AG04450 (cell line): ENCODE measurements around the gene TTC23. TPM values are rescaled to one million over a fixed set of nuclear protein-coding genes. Genes with fewer than 3 reads are reported as not detected.

Source experiments
- CTCF ChIA-PET: fragments of 300-600, 350-600 bp; formaldehyde crosslinking; extraction: SDS; loops from one replicate; lab custom pipeline; 2022; ENCODE audit warnings: antibody characterized with exemption, inconsistent platforms; lab: Charles Lee
- POLR2A ChIA-PET: fragments of 350-600 bp; formaldehyde crosslinking; extraction: SDS; loops from one replicate; lab custom pipeline; 2021; ENCODE audit warnings: antibody characterized with exemption, inconsistent platforms; lab: Yijun Ruan, JAX
- DNase-seq: peaks from one replicate; pipeline ENCODE4 v3.0.0-alpha.2; 2011; ENCODE audit warnings: low read depth, low spot score
- H3K27ac ChIP-seq: one replicate; pipeline ENCODE4 v1.5.1; 2012; ENCODE audit warnings: low read depth, low read length, control low read depth
- H3K27me3 ChIP-seq: one replicate; pipeline ENCODE4 v1.6.0; 2012; ENCODE audit warnings: low read length; ENCODE audit not compliant: control insufficient read depth, insufficient read depth
- H3K4me3 ChIP-seq: 2 replicates; pipeline ENCODE4 v1.5.1; 2011; ENCODE audit warnings: mild to moderate bottlenecking, low read depth, low read length, control low read depth
- H3K9me3 ChIP-seq: 2 replicates; pipeline ENCODE4 v1.5.1; 2012; ENCODE audit warnings: low read length; ENCODE audit not compliant: control insufficient read depth, insufficient read depth
- polyA plus RNA-seq: library from polyadenylated mRNA; depleted of rRNA; stranded (reverse); fragments of >200 nt; gene quantifications from 2 replicates; pipeline ENCODE4 v1.2.3, GENCODE V29; 2011
- TF ChIP-seq, protein P1 (sequence below): IDR thresholded peaks from 2 replicates; pipeline ENCODE4 v1.5.1; 2011; ENCODE audit warnings: low read depth, low read length, control low read depth, inconsistent platforms

The TTC23 gene
- polyA plus RNA-seq, 1 experiment, result 7.2 TPM

GRCh38 chr15:99151156-99151555, 98.2 kb downstream of the TTC23 start:
- H3K9me3 ChIP-seq, result no peaks in the 10 kb centered on the region
- POLR2A ChIA-PET, result no interaction called here

GRCh38 chr15:99149366-99149765, 100.0 kb downstream of the TTC23 start:
- POLR2A ChIA-PET, result no interaction called here

More at GRCh38 chr15:99151156-99151555, 98.2 kb downstream of the TTC23 start:
- Histone ChIP-seq H3K27ac (no peak overlapping the region), H3K27me3 (no peaks in the 10 kb centered on the region), H3K4me3 (no peak overlapping the region)
- TF ChIP-seq, protein P1, sequence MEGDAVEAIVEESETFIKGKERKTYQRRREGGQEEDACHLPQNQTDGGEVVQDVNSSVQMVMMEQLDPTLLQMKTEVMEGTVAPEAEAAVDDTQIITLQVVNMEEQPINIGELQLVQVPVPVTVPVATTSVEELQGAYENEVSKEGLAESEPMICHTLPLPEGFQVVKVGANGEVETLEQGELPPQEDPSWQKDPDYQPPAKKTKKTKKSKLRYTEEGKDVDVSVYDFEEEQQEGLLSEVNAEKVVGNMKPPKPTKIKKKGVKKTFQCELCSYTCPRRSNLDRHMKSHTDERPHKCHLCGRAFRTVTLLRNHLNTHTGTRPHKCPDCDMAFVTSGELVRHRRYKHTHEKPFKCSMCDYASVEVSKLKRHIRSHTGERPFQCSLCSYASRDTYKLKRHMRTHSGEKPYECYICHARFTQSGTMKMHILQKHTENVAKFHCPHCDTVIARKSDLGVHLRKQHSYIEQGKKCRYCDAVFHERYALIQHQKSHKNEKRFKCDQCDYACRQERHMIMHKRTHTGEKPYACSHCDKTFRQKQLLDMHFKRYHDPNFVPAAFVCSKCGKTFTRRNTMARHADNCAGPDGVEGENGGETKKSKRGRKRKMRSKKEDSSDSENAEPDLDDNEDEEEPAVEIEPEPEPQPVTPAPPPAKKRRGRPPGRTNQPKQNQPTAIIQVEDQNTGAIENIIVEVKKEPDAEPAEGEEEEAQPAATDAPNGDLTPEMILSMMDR, result no peak
- CTCF ChIA-PET, result no interaction called here
- no peak for DNase-seq

DNA sequence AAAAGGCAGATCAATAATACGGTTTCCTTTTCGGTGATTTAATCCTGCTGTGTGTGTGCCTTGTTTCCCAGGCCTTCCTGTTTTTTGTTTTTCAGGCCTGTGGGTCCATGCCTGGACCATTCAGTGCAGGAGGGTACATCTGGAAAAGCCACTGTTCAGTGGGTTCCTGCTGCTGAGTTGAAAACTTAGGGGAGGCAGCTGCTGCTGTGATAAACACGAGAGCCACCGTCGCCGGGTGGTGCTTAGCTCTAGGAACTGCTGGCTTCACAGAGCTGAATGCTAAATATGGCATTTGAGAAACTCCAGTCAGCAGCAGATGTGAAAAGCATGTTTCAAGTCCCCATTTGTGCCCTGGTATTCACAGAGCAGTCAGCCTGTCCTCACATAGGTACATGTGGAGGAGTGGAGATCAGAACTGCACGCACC, 100.5 kb downstream of the TTC23 start:
- ChIA-PET CTCF (no interaction called here), POLR2A (no interaction called here)
- no peak for DNase-seq
- Histone ChIP-seq H3K27me3 (no peaks in the 10 kb centered on the region), H3K9me3 (no peaks in the 10 kb centered on the region), H3K27ac (no peak overlapping the region), H3K4me3 (no peak overlapping the region)
- TF ChIP-seq, protein P1, result no peak

More at GRCh38 chr15:99149366-99149765, 100.0 kb downstream of the TTC23 start:
- CTCF ChIA-PET, result no interaction called here
- H3K9me3 ChIP-seq, result no peaks in the 10 kb centered on the region
- TF ChIP-seq, protein P1, result no peak
- no peaks in the 10 kb centered on the region for H3K27me3 ChIP-seq
- no peak for DNase-seq
- no peak overlapping the region for H3K27ac ChIP-seq
- no peak overlapping the region for H3K4me3 ChIP-seq

DNA sequence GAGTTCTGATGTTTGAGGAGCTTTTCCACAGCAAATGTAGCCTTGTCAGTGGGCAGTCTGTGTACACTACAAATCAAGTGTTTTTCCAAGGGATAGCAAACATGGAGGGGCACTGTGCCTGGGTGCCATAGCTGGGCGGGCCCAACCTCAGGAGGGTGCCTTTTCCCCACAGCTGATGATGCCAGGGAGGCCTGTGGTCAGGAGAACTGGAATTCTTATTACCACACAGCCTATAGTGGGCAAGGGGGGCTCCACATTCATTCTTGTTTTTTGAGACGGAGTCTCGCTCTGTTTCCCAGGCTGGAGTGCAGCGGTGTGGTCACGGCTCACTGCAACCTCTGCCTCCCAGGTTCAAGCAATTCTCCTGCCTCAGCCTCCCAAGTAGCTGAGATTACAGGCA, 102.7 kb downstream of the TTC23 start:
- Histone ChIP-seq H3K9me3 (no peaks in the 10 kb centered on the region), H3K27me3 (no peaks in the 10 kb centered on the region), H3K27ac (no peak overlapping the region), H3K4me3 (no peak overlapping the region)
- DNase-seq, result no peak
- TF ChIP-seq, protein P1, result no peak
- ChIA-PET POLR2A (no interaction called here), CTCF (no interaction called here)

GRCh38 chr15:99145778-99146177, 103.6 kb downstream of the TTC23 start:
- TF ChIP-seq, protein P1, result no peak
- no peaks in the 10 kb centered on the region for H3K27me3 ChIP-seq
- H3K27ac ChIP-seq, result no peak overlapping the region
- no peak for DNase-seq
- POLR2A ChIA-PET, result no interaction called here
- CTCF ChIA-PET, result no interaction called here
- no peak overlapping the region for H3K4me3 ChIP-seq
- H3K9me3 ChIP-seq, result no peaks in the 10 kb centered on the region
